AG04450 (cell line): ENCODE measurements around the gene C1D. TPM values are rescaled to one million over a fixed set of nuclear protein-coding genes. Genes with fewer than 3 reads are reported as not detected.

Source experiments
- CTCF ChIA-PET: fragments of 300-600, 350-600 bp; formaldehyde crosslinking; extraction: SDS; loops from one replicate; lab custom pipeline; 2022; ENCODE audit warnings: antibody characterized with exemption, inconsistent platforms; lab: Charles Lee
- POLR2A ChIA-PET: fragments of 350-600 bp; formaldehyde crosslinking; extraction: SDS; loops from one replicate; lab custom pipeline; 2021; ENCODE audit warnings: antibody characterized with exemption, inconsistent platforms; lab: Yijun Ruan, JAX
- DNase-seq: peaks from one replicate; pipeline ENCODE4 v3.0.0-alpha.2; 2011; ENCODE audit warnings: low read depth, low spot score
- H3K27ac ChIP-seq: one replicate; pipeline ENCODE4 v1.5.1; 2012; ENCODE audit warnings: low read depth, low read length, control low read depth
- H3K27me3 ChIP-seq: one replicate; pipeline ENCODE4 v1.6.0; 2012; ENCODE audit warnings: low read length; ENCODE audit not compliant: control insufficient read depth, insufficient read depth
- H3K4me3 ChIP-seq: 2 replicates; pipeline ENCODE4 v1.5.1; 2011; ENCODE audit warnings: mild to moderate bottlenecking, low read depth, low read length, control low read depth
- H3K9me3 ChIP-seq: 2 replicates; pipeline ENCODE4 v1.5.1; 2012; ENCODE audit warnings: low read length; ENCODE audit not compliant: control insufficient read depth, insufficient read depth
- CTCF ChIP-seq: IDR thresholded peaks from 2 replicates; pipeline ENCODE4 v1.5.1; 2011; ENCODE audit warnings: low read depth, low read length, control low read depth, inconsistent platforms
- polyA plus RNA-seq: library from polyadenylated mRNA; depleted of rRNA; stranded (reverse); fragments of >200 nt; gene quantifications from 2 replicates; pipeline ENCODE4 v1.2.3, GENCODE V29; 2011

C1D gene
- polyA plus RNA-seq, 1 experiment, result 45.7 TPM

GRCh38 chr2:68023904-68024303 lies 38.9 kb downstream of the C1D start:
- ChIA-PET POLR2A (no interaction called here), CTCF (no interaction called here)
- no peaks in the 10 kb centered on the region for H3K27me3 ChIP-seq
- no peak overlapping the region for H3K27ac ChIP-seq
- DNase-seq, result no peak
- H3K4me3 ChIP-seq, result no peak overlapping the region
- peaks cover 10% of the 10 kb centered on the region; the same call in 1 of the 2 replicates for H3K9me3 ChIP-seq
- no peak for TF ChIP-seq CTCF

GRCh38 chr2:68018727-68019126 lies 44.1 kb downstream of the C1D start:
- TF ChIP-seq CTCF, result no peak
- Histone ChIP-seq H3K4me3 (no peak overlapping the region), H3K27ac (no peak overlapping the region), H3K27me3 (no peaks in the 10 kb centered on the region), H3K9me3 (peaks cover 1% of the 10 kb centered on the region; the same call in 1 of the 2 replicates)
- peak; percentile 24 for DNase-seq
- POLR2A ChIA-PET, result interaction anchor here (0.7 kb wide), 1 partner anchor 182 kb away, joined by 3 read pairs; no protein-coding TSS in a partner anchor
- CTCF ChIA-PET, result interaction anchor here (1.1 kb wide), 1 partner anchor 13 kb away, joined by 3 read pairs; no protein-coding TSS in a partner anchor

DNA sequence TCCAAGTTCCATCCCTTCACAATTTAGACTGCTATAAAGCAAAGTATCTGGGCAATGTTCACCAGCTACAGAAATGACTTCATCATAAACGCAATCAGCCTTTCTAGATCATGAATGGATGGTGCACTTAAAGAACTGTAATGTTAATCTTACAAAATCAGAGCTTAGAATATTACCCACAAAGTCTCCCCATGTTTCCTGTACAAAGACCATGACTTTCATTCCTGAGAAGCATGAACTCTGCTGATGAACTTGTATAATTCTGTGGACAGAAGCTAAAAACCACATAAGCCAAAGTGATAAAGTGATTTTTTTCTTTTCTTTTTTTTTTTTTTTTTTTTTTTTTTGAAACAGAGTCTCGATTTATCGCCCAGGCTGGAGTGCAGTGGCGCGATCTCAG lies 53.3 kb downstream of the C1D start:
- no peak overlapping the region for H3K27ac ChIP-seq
- H3K4me3 ChIP-seq, result no peak overlapping the region
- POLR2A ChIA-PET, result no interaction called here
- DNase-seq, result no peak
- no peak for TF ChIP-seq CTCF
- no peaks in the 10 kb centered on the region for H3K9me3 ChIP-seq
- CTCF ChIA-PET, result no interaction called here
- H3K27me3 ChIP-seq, result no peaks in the 10 kb centered on the region

DNA sequence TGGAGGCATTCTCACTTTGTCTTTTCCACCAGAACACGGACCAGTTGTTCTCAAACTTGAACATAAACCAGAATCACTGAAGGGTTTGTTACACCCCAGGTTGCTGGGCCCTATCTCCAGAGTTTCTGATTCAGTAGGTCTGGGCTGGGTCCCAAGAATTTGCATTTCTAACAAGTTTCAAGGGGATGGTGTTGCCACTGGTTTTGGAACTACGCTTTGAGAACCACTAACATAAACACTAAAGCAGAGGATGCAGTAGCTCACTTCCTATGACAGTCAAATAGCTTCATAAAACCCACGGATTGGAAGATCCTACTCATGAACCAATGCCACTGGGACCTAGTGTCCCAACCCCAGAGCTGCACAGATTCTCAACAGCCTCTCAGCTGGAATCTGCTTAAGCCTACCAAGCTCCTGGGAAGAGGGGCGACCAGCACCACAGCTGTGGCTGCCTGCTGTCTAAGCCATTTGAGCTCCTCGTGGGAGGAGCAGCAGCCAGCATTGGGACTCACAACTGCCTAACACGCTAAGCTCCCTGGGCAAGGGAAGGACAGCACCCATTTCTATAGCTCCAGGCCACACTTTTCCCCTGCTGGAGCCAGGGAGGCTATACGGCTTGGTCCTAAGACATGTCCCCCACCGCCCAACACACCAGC lies 62.5 kb downstream of the C1D start:
- POLR2A ChIA-PET, result no interaction called here
- H3K9me3 ChIP-seq, result no peaks in the 10 kb centered on the region; the same call in 1 of the 2 replicates
- no peaks in the 10 kb centered on the region for H3K27me3 ChIP-seq
- DNase-seq, result no peak
- no peak for TF ChIP-seq CTCF
- no peak overlapping the region for H3K4me3 ChIP-seq
- CTCF ChIA-PET, result no interaction called here
- H3K27ac ChIP-seq, result no peak overlapping the region

DNA sequence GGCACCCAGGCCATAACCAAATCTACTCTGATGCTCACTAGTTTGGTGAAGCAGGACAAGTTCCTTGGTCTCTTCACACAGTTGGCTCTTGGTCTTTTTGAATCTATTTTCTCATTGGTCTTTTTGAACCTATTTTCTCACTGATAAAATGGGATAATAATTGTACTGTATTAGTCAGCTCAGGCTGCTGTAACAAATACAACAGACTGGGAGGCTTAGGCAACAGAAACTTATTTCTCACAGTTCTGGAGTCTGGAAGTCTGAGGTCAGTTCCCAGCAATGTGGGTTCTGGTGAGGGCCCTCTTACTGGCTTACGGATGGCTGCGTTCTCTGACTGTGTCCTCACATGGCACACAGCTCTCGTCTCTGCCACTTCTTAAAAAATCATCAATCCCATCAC lies 63.5 kb downstream of the C1D start:
- CTCF ChIA-PET, result no interaction called here
- H3K27ac ChIP-seq, result no peak overlapping the region
- H3K9me3 ChIP-seq, result no peaks in the 10 kb centered on the region; the same call in 1 of the 2 replicates
- TF ChIP-seq CTCF, result no peak
- no peak for DNase-seq
- POLR2A ChIA-PET, result no interaction called here
- no peaks in the 10 kb centered on the region for H3K27me3 ChIP-seq
- H3K4me3 ChIP-seq, result no peak overlapping the region
